ENCODE results near the gene ZMPSTE24.

ZMPSTE24 gene

DNA sequence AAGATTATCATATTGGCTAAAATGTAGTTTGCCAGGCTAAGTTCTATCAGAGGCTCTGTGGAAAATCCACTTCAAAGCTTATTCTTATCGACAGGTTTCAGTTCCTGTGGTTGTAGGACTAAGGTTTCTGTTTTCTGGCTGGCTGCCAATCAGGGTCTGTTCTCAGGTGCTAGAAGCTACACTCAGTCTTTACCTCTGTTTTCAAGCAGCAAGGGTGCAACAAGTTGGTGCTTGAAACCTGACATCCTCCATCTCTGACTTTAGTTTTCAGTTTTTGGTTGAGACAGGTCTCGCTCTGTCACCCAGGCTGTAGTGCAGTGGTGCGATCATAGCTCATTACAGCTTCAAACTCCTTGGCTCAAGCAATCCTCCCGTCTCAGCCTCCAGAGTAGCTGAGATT, 25.6 kb upstream of the ZMPSTE24 start:
- no peak overlapping the region for H3K27ac ChIP-seq
- TF ChIP-seq, protein P1, sequence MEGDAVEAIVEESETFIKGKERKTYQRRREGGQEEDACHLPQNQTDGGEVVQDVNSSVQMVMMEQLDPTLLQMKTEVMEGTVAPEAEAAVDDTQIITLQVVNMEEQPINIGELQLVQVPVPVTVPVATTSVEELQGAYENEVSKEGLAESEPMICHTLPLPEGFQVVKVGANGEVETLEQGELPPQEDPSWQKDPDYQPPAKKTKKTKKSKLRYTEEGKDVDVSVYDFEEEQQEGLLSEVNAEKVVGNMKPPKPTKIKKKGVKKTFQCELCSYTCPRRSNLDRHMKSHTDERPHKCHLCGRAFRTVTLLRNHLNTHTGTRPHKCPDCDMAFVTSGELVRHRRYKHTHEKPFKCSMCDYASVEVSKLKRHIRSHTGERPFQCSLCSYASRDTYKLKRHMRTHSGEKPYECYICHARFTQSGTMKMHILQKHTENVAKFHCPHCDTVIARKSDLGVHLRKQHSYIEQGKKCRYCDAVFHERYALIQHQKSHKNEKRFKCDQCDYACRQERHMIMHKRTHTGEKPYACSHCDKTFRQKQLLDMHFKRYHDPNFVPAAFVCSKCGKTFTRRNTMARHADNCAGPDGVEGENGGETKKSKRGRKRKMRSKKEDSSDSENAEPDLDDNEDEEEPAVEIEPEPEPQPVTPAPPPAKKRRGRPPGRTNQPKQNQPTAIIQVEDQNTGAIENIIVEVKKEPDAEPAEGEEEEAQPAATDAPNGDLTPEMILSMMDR (conservative IDR thresholded peaks at IDR 0.05), result no peak

DNA sequence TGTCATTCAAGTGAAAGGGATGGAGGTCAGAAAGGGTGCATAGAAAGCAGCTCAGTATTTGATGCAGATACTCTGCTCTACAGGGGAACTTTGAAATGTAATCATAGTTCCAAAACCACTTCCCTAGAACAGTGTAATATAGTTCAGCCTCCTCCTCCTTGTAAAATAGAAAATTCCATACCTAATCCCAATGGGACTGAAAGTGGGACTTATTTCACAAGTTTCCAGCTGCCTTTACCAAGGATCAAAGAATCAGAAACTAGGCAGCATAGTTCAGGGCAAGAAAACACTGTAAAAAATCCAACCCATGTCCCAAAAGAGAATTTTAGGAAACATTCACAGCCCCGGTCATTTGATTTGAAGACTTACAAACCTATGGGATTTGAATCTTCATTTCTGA, 18.4 kb upstream of the ZMPSTE24 start:
- no peak overlapping the region for H3K27ac ChIP-seq

DNA sequence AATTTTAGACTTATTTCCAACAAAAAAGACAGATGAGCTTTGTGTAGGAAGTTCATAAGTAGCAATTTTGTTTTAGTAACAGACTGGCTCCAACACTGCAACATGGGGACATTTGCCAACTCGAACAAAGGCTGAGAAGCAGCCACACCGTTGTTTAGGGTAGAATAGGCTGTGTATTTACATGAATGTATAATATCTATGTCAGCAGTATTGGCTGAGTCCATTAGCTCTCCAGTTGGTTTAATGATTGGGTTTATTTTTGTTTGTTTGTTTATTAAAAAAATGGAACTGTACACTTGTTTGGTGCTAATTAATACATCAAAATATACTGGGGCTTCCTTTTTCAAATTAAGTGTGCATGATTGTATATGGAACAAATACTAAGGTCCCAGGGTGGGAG, 17.6 kb upstream of the ZMPSTE24 start:
- no peak overlapping the region for H3K27ac ChIP-seq
- TF ChIP-seq, protein P1 (conservative IDR thresholded peaks at IDR 0.05), result no peak

More for the DNA sequence above, 18.4 kb upstream of the ZMPSTE24 start:
- TF ChIP-seq, protein P1 (conservative IDR thresholded peaks at IDR 0.05), result no peak

DNA sequence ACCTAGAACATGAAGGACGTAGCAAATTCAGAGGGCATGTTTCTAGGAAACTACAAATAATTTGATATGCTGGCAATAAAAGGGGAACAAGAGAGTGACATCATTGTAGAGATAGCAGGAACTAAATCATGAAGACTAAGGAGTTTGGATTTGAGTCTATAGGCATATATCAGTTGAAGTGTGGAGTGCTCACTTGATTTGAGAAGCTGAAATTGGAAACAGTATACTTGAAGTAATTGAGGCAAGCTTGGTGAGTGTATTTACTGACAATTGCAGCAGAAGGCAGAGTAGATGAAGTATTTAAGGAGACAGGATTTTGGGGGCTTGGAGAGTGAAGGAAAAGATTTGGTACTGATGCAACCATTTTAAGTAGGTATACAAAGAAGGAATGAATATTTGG, 16.7 kb upstream of the ZMPSTE24 start:
- TF ChIP-seq, protein P1 (conservative IDR thresholded peaks at IDR 0.05), result no peak
- H3K27ac ChIP-seq, result no peak overlapping the region

DNA sequence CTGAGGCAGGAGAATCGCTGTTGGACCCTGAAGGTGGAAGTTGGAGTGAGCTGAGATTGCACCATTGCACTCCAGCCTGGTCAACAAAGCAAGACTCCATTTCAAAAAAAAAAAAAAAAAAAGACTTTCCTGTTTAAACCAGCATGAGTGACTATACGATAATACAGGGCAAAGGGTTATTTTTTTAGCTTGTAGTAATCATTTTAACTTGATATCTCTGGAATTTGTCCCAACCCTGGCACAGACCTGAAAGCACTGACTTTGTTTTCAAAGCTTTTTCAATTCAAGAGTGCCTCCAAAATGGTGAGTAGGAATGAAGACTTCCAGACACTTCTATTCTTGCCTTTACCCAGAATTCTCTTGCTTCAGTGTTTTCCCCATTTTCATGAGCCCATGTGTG, 14.7 kb upstream of the ZMPSTE24 start:
- TF ChIP-seq, protein P1 (conservative IDR thresholded peaks at IDR 0.05), result no peak
- no peak overlapping the region for H3K27ac ChIP-seq

DNA sequence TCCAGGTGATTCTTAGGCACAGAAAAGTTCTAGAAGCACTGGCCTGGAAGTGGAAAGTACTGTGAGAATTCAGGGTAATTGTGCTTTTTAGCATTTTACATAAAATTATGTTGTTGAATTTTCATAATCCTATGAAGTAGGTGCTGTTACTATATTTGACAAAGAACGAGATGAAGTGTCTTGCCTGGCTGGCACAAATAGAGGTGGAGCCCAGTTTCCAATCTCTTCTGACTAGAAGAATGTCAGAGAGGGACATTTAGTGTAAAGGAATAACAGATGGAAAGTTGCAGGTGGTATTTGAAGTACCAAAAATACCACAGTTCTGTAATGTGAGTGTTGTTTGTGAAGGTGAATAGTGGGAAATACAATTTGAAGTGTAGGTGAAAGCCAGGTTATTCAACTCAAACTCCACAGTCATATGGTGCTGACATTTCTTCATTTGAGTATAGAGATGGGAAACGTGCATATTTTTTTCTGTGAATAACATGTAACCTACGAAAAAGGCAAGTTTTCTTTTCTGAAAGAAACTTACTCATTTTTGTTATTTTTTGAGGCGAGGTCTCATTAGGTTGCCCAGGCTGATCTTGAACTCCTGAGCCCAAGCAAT, 13.8 kb upstream of the ZMPSTE24 start:
- TF ChIP-seq, protein P1 (conservative IDR thresholded peaks at IDR 0.05), result no peak
- no peak overlapping the region for H3K27ac ChIP-seq

DNA sequence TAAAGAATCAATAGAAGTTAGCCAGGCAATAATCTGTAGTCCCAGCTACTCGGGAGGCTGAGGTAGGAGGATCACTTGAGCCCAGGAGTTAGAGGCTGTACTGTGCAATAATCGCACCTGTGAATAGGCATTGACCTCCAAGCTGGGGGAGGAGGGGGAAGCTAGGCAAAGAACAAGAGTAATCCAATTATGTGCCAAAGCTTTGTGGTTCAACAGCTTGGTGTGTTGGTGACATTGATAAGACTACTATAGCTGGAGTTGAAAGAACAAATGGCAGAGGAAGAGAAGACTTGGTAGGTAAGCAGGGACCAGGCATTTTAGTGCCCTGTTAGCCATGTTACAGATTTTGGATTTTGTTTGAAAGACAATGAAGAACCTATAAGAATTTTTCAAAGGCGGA, 12.3 kb upstream of the ZMPSTE24 start:
- no peak overlapping the region for H3K27ac ChIP-seq
- TF ChIP-seq, protein P1 (conservative IDR thresholded peaks at IDR 0.05), result no peak

Measured in VCaP (cell line).